PFSK-1 (cell line): ENCODE measurements around the gene SAMD13.

Experiments
- FOXP2 ChIP-seq: optimal IDR thresholded peaks from 2 replicates; pipeline ENCODE3; 2011; ENCODE audit warnings: borderline replicate concordance, control low read depth, inconsistent platforms; ENCODE audit not compliant: insufficient read depth; ENCODE audit errors: extremely low read length, extremely low read depth
- POLR2AphosphoS5 ChIP-seq: IDR thresholded peaks from 2 replicates; pipeline ENCODE4 v1.6.1; 2012; ENCODE audit warnings: low read depth, mild to moderate bottlenecking, control low read depth, low read length, moderate library complexity
- REST ChIP-seq, 2 experiments: IDR thresholded peaks; 2 replicates each; pipeline versions ENCODE4 v1.6.1 to v1.8.0; 2011 to 2012; ENCODE audit warnings: low read depth in 2 of 2, low read length in 2 of 2, control low read depth in 1 of 2, inconsistent platforms in 1 of 2, mild to moderate bottlenecking in 1 of 2, moderate library complexity in 1 of 2; ENCODE audit not compliant: insufficient read depth in 1 of 2
- SIN3A ChIP-seq: IDR thresholded peaks from 2 replicates; pipeline ENCODE4 v1.6.1; 2012; ENCODE audit warnings: mild to moderate bottlenecking, low read length, moderate library complexity, borderline replicate concordance; ENCODE audit not compliant: insufficient read depth
- TAF1 ChIP-seq: IDR thresholded peaks from 2 replicates; pipeline ENCODE4 v1.6.1; 2012; ENCODE audit warnings: low read length, control low read depth, borderline replicate concordance; ENCODE audit not compliant: insufficient read depth

The SAMD13 gene

DNA sequence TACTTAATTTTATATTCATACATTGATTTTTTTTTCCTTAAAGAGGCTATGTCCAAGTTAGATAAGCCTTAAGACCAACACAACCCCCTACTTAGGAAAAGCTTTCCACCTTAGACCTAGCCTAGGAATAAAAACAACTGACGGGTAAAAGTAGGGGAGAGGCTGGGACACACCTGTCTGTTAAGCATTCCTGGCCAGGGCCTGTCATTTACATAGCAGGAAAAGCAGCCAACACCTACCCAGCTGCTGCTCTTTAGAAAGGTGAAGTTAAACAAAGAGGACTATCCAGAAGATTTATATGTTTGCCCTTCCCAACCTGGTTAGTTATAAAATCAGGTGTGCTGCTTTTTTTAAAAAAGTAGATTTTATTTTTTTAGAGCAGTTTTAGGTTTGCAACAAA lies 29.1 kb upstream of the SAMD13 start:
- TF ChIP-seq POLR2AphosphoS5 (no peak), REST (IDR thresholded peaks at IDR 0.05; ENCODE audit: insufficient read depth in 1 of 2, low read depth in 2 of 2, low read length in 2 of 2) (no peak), SIN3A (no peak), FOXP2 (no peak)

DNA sequence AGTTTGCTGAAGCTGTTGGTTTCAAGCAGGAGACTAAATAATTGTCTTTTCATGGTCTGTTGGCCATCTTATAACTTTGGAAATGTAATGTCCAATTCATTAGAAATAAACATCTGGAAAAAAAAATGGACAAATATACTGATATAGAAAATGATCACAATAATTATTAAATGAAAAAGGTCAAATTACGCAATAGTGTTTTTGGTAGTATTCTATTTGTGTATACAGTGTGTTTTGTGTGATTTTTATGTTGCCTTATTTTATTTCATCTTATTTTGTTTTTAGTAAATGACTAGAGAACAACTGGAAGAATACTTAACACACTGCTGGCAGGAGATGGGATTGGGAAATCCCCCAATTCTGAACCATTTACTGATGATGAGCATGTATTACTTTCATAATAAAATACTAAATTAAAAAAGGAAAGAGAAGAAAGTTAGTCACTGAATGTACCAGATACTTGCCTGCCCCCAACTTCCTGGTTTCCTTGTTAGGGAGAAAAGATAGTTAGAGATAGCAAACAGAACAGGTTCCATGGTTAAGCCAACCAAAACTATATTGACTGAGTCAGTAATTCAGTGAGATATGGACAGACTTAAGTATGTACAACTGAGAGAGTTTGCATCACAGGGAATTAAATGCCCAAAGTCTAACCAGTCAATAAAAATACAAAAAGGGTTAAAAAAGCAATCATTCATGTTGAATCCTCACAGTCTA lies 24.0 kb upstream of the SAMD13 start:
- no peak for TF ChIP-seq SIN3A
- TF ChIP-seq REST (IDR thresholded peaks at IDR 0.05; ENCODE audit: insufficient read depth in 1 of 2, low read depth in 2 of 2, low read length in 2 of 2), result no peak

- no peak for TF ChIP-seq FOXP2
- TF ChIP-seq SIN3A, result no peak
- TF ChIP-seq TAF1, result no peak
- TF ChIP-seq POLR2AphosphoS5, result no peak
- no peak for TF ChIP-seq REST (IDR thresholded peaks at IDR 0.05; ENCODE audit: insufficient read depth in 1 of 2, low read depth in 2 of 2, low read length in 2 of 2)
Measured at GRCh38 chr1:84278905-84279304, 22.6 kb upstream of the SAMD13 start.

DNA sequence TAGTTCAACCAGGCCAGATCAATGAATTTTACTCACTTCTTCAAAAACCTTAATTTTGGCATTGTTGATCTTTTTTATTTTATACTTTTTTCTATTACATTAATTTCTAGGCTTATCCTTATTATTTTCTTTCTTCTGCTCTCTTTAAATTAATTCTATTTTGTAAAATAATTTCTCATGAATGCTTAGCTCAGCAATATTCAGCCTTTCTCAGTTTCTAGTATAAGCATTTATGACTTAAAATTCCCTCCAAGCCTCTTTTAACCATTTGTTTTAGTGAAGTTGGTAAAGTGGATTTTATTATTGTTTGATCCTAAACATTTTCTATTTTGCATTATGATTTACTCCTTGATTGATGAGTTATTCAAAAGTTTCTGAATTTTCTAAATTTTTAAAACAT lies 20.6 kb upstream of the SAMD13 start:
- TF ChIP-seq POLR2AphosphoS5 (no peak), REST (IDR thresholded peaks at IDR 0.05; ENCODE audit: insufficient read depth in 1 of 2, low read depth in 2 of 2, low read length in 2 of 2) (no peak), SIN3A (no peak), FOXP2 (no peak), TAF1 (no peak)

DNA sequence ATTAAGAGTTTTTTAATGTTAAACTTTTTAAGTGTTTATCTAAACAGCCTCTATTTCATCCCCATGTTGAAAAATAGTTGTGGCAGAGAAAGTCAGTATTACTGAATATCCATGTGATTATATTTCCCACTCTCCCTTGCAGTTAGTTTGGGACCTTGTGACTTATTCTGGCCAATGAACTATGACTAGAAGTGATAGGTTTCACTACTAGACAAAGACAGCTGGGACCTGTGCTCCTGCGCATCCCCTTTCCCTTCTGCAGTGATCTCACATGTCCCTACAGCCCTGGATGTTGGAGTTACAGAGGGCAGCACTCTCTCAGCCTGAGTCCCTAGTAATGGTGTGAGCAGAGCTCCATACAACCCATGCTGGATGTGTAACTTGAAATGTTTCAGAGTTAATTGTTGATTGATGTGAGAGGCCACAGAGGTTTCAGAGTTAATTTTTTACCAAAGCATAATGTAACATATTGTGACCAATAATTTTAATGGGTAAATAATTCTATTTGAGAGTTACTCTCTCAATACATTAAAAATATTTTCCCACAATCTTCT lies 18.7 kb upstream of the SAMD13 start:
- TF ChIP-seq TAF1, result no peak
- TF ChIP-seq SIN3A, result no peak
- no peak for TF ChIP-seq POLR2AphosphoS5
- no peak for TF ChIP-seq FOXP2
- TF ChIP-seq REST (IDR thresholded peaks at IDR 0.05; ENCODE audit: insufficient read depth in 1 of 2, low read depth in 2 of 2, low read length in 2 of 2), result no peak
